SU-DHL-6 (cell line): Measurements from ENCODE around the gene SUSD6.

Experiments
- H2AFZ ChIP-seq: fragments of 200-600 bp; sonication (generic); 2 replicates; pipeline ENCODE4 v1.6.1; 2014; ENCODE audit warnings: low read depth, mild to moderate bottlenecking, moderate library complexity, mixed read lengths, antibody characterized with exemption, low read length; ENCODE audit not compliant: severe bottlenecking
- H3F3A ChIP-seq: fragments of 200-600 bp; shearing (Covaris generic); 2 replicates; pipeline ENCODE4 v1.6.0; 2016; ENCODE audit warnings: antibody characterized with exemption, mild to moderate bottlenecking; ENCODE audit not compliant: insufficient read depth
- H3K27ac ChIP-seq: fragments of 200-600 bp; sonication (generic); 2 replicates; pipeline ENCODE4 v1.5.1; 2016; ENCODE audit warnings: low read depth, mild to moderate bottlenecking, low read length, moderate library complexity, mixed read lengths
- H3K27me3 ChIP-seq: fragments of 200-600 bp; sonication (generic), shearing (Covaris generic); 2 replicates; pipeline ENCODE4 v1.6.0; 2014; ENCODE audit warnings: mild to moderate bottlenecking, low read length
- H3K36me3 ChIP-seq: fragments of 200-600 bp; sonication (generic); 2 replicates; pipeline ENCODE4 v1.6.1; 2014; ENCODE audit warnings: mild to moderate bottlenecking, low read length, mixed read lengths
- H3K4me2 ChIP-seq: fragments of 300-600, 200-600 bp; shearing (Covaris generic), sonication (generic); 2 replicates; pipeline ENCODE4 v1.6.0; 2014; ENCODE audit warnings: low read length, low read depth, mild to moderate bottlenecking; ENCODE audit not compliant: poor library complexity, severe bottlenecking
- H3K4me3 ChIP-seq: fragments of 200-600 bp; sonication (generic); 2 replicates; pipeline ENCODE4 v1.5.1; 2014; ENCODE audit warnings: antibody characterized with exemption, low read length, mild to moderate bottlenecking, mixed read lengths; ENCODE audit not compliant: insufficient read depth, poor library complexity, severe bottlenecking
- H3K79me2 ChIP-seq: fragments of 200-600 bp; sonication (generic); 2 replicates; pipeline ENCODE4 v1.6.1; 2014; ENCODE audit warnings: mild to moderate bottlenecking, low read length, moderate library complexity; ENCODE audit not compliant: insufficient read depth
- H3K9ac ChIP-seq: fragments of 200-600 bp; sonication (generic); 2 replicates; pipeline ENCODE4 v1.7.0; 2014; ENCODE audit warnings: mild to moderate bottlenecking, low read length
- H3K9me2 ChIP-seq: fragments of 200-600 bp; sonication (generic); replicated peaks from 2 replicates; pipeline ENCODE4 v1.6.1; 2014; ENCODE audit warnings: low read length; ENCODE audit not compliant: insufficient read depth
- H3K9me3 ChIP-seq: fragments of 200-600 bp; sonication (generic); 2 replicates; pipeline ENCODE4 v1.6.1; 2014; ENCODE audit warnings: low read length, mixed read lengths; ENCODE audit not compliant: insufficient read depth
- H4K20me1 ChIP-seq: fragments of 200-600 bp; sonication (generic); 2 replicates; pipeline ENCODE4 v1.6.1; 2014; ENCODE audit warnings: low read depth, mild to moderate bottlenecking, antibody characterized with exemption, low read length, moderate library complexity, mixed read lengths
- CTCF ChIP-seq: fragments of 200-600 bp; sonication (generic); IDR thresholded peaks from one replicate; pipeline ENCODE4 v1.5.1; 2017; ENCODE audit warnings: antibody characterized with exemption, mild to moderate bottlenecking, low read length, moderate library complexity; ENCODE audit not compliant: insufficient read depth, poor library complexity, severe bottlenecking
- EZH2phosphoT487 ChIP-seq: fragments of 200-600 bp; sonication (generic), shearing (Covaris generic); conservative IDR thresholded peaks from 2 replicates; pipeline ENCODE4 v1.6.1; 2018; ENCODE audit warnings: mild to moderate bottlenecking, antibody characterized with exemption, low read length, moderate library complexity, mixed read lengths

SUSD6 gene

GRCh38 chr14:69612783-69613130 lies 1.4 kb downstream of the SUSD6 start:
- peak overlapping the region; percentile 95 for H3K27ac ChIP-seq
- H3K79me2 ChIP-seq: peaks cover 40% of the 10 kb centered on the region
- H2AFZ ChIP-seq: no peak overlapping the region

GRCh38 chr14:69613312-69614073 lies 2.1 kb downstream of the SUSD6 start:
- Histone ChIP-seq H4K20me1 (peaks cover 10% of the 10 kb centered on the region; the same call in 1 of the 2 replicates), H3K79me2 (peaks cover 47% of the 10 kb centered on the region), H2AFZ (no peak overlapping the region), H3K9me3 (no peaks in the 10 kb centered on the region), H3K9ac (peak overlapping the region; percentile 79), H3K4me2 (peak overlapping the region; percentile 91), H3K36me3 (peaks cover 5% of the 10 kb centered on the region; the same call in 1 of the 2 replicates), H3K27ac (peak overlapping the region; percentile 95), H3K9me2 (no peaks in the 10 kb centered on the region), H3F3A (peaks cover 38% of the 10 kb centered on the region), H3K27me3 (no peaks in the 10 kb centered on the region), H3K4me3 (peak overlapping the region; percentile 66)
- TF ChIP-seq CTCF (no peak), EZH2phosphoT487 (no peak)

More at GRCh38 chr14:69612783-69613130, 1.4 kb downstream of the SUSD6 start:
- Histone ChIP-seq H3K9me3 (no peaks in the 10 kb centered on the region), H3K9ac (peak overlapping the region; percentile 79), H3K27me3 (no peaks in the 10 kb centered on the region), H3K4me2 (peak overlapping the region; percentile 91), H3K9me2 (no peaks in the 10 kb centered on the region), H3K36me3 (peaks cover 5% of the 10 kb centered on the region; the same call in 1 of the 2 replicates), H3K4me3 (peak overlapping the region; percentile 66), H4K20me1 (peaks cover 5% of the 10 kb centered on the region; the same call in 1 of the 2 replicates), H3F3A (peaks cover 38% of the 10 kb centered on the region)
- TF ChIP-seq CTCF (no peak), EZH2phosphoT487 (no peak)

- H3K9me2 ChIP-seq: no peaks in the 10 kb centered on the region
- H3K36me3 ChIP-seq: peaks cover 5% of the 10 kb centered on the region; the same call in 1 of the 2 replicates
- peak overlapping the region; percentile 34 for H3K4me3 ChIP-seq
- no peaks in the 10 kb centered on the region for H3K27me3 ChIP-seq
- TF ChIP-seq CTCF: no peak
- TF ChIP-seq EZH2phosphoT487: no peak
- H3K9ac ChIP-seq: peak overlapping the region; percentile 79
- no peaks in the 10 kb centered on the region for H3K9me3 ChIP-seq
- H4K20me1 ChIP-seq: peaks cover 10% of the 10 kb centered on the region; the same call in 1 of the 2 replicates
- peaks cover 38% of the 10 kb centered on the region for H3F3A ChIP-seq
- peaks cover 58% of the 10 kb centered on the region for H3K79me2 ChIP-seq
- H2AFZ ChIP-seq: no peak overlapping the region
- peak overlapping the region; percentile 91 for H3K4me2 ChIP-seq
- peak overlapping the region; percentile 95 for H3K27ac ChIP-seq
Observed at GRCh38 chr14:69614592-69614991, 3.2 kb downstream of the SUSD6 start.
